CD4-positive, alpha-beta T cell treated with Interleukin-21 for 1 hour (primary cell): Measurements from ENCODE around the gene ECT2.
A peak's percentile ranks its signal among the peaks of the same experiment; 100 is the strongest.
"Not testable (repeated sequence)": the region's sequence is repeated elsewhere in the genome, so short reads cannot be mapped to it uniquely, and the experiment has no call there.

Experiments used
- DNase-seq: peaks from one replicate; pipeline ENCODE4 v3.0.0-alpha.2; 2020

The ECT2 gene

DNA sequence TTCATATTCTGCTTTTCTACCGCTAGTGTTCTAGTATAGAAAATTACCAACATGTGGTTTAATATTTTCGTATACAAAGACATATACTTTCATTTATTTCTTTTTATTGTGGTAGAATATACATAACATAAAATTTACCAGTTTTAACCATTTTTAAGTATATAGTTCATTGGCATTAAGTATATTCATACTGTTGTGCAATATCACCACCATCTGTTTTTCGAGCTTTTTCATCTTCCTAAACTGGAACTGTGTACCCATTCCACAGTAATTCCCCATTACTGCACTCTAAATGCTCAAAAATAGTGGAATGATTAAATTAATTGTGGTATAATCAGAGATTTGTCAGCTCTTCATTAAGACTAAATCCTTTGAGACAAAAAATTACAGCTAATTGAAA, 62.9 kb downstream of the ECT2 start:
- DNase-seq, result no peak

GRCh38 chr3:172814738-172815137, 64.2 kb downstream of the ECT2 start:
- no peak for DNase-seq

DNA sequence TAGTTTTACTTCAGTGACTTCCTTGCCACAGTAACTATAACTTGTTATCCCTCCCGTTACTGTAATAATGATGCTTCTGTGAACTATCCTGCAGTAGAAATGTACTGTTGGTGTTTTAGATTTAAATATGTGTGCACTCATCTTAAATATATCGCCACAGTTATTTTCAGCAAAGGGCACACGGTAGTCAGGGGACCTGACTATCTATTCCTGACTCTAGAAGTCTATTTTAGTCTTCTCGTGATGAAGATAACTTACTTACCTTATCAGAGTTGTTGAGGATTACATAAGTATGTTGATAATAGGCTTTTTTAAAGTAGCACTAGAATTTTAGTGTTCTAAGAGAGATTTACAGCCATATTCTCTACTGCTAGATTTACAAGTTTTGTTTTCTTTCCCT, 65.3 kb downstream of the ECT2 start:
- DNase-seq, result no peak

DNA sequence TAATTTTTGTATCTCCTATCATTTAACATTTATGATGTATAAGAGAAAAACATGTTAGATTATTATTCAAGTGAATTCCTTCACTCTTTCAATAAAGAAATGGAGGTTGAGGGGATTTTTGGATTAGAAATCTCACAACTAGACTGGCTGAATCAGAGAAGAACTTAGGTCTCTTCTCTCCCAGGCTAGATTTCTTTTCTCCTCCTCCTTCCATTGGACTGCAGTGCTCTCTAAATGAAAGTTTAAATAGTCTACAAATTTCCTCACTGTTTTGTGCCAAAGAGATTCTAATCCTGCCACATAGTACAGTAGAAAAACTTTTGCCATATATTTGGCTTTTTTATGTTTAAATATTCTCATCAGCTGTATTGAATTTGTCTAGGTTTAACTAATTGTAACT, 65.8 kb downstream of the ECT2 start:
- DNase-seq, result no peak

- DNase-seq, result no peak
Observed at GRCh38 chr3:172816968-172817367, 66.4 kb downstream of the ECT2 start.

DNA sequence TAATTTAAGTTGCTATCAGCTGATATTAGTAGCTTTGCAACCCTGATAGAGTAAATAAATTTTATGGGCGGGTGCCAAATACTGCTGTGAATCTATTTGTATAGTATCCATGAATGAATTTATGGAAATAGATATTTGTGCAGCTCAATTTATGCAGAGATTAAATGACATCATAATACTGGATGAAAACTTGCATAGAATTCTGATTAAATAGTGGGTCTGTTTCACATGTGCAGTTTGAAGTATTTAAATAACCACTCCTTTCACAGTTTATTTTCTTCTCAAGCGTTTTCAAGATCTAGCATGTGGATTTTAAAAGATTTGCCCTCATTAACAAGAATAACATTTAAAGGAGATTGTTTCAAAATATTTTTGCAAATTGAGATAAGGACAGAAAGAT, 70.0 kb downstream of the ECT2 start:
- no peak for DNase-seq

DNA sequence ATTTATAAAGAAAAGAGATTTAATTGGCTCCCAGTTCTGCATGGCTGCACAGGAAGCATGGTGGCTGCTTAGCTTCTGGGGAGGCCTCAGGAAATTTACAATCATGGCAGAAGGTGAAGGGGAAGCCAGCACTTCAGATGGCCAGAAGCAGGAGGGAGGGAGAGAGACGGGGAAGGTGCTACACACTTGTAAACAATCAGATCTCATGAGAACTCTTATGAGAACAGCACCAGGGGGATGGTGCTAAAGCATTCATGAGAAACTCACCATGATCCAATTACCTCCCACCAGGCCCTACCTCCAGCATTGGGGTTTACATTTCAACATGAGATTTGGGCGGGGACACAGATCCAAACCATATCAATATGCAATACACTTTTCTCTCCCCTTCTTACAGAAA, 73.7 kb downstream of the ECT2 start:
- DNase-seq, result no peak

DNA sequence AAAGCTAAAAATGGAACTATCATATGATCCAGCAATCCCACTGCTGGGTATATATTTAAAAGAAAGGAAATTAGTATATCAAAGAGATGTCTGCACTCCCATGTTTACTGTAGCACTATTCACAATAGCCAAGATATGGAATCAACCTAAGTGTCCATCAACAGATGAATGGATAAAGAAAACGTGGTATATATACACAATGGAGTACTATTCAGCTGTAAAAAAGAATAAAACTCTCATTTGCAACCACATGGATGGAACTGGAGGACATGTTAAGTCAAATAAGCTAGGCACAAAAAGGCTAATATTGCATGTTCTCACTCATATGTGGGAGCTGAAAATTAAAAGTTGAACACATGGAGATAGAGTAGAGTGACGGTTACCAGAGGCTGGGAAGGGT, 76.7 kb downstream of the ECT2 start:
- not testable (repeated sequence) for DNase-seq

DNA sequence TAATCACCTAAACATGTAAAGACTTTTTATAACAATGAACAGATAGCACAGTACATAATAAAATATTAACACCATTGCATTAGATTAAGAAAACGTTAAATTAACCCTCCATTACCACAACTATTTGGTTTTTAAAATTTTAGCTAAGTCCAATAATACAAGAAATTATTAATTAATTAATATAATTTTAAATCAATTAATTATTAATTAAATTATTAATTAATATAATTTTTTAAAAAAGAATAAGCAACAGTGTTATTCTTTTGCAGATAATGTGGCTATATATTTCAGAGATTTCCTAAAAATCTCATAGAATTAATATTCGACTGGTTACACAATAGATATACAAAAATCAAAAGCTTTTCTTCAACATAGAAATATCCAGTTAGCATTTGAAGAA, 82.5 kb downstream of the ECT2 start:
- DNase-seq, result no peak

DNA sequence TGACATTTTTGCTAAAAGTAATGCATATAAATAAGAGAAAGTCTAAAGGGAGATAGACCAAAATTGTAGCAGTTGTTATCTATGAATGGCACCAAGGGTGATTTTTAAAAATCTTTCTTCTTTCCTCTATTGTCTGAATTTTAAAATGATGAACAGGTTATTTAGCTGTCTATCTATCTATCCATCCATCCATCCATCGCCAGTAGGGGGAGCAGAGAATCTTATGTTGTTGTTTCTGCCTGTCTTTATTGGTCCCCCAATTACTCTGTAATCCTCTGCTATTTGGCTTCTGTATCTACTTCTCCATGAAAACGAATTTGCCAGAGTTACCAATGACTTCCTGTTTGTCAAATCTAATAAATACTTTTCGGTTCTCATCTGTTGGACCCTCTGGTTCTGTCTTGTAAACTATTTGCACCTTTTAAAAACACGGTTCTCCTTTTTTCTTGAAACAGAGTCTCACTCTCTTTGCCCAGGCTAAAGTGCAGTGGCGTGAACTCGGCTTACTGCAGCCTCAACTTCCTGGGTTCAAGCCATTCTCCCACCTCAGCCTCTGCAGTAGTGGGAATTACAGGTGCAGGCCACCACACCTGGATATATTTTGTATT, 86.0 kb downstream of the ECT2 start:
- DNase-seq, result peak; percentile 6

- DNase-seq, result no peak
Observed at GRCh38 chr3:172839679-172840078, 89.2 kb downstream of the ECT2 start.

GRCh38 chr3:172840463-172840862, 89.9 kb downstream of the ECT2 start:
- DNase-seq, result no peak

GRCh38 chr3:172840913-172841312, 90.4 kb downstream of the ECT2 start:
- no peak for DNase-seq

DNA sequence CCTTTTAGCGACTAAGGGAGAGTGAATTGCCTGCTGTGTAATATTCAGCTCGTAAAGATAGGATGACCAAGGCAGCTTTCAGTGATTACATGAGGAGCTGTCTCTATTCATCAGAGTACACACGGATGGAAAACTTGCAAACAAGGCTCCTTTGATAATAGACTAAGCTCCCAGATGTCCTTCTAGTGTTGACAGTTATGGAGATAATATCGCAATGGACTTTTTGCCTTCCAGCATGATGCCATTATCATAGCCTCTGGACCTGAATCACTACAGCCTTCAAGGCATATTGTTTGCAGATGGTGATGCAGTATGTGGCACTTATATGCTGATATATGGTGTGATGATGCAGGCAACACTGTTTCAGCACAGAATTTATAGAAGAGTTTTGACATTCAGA, 93.9 kb downstream of the ECT2 start:
- DNase-seq, result no peak

GRCh38 chr3:172846103-172846561, 95.6 kb downstream of the ECT2 start:
- no peak for DNase-seq

DNA sequence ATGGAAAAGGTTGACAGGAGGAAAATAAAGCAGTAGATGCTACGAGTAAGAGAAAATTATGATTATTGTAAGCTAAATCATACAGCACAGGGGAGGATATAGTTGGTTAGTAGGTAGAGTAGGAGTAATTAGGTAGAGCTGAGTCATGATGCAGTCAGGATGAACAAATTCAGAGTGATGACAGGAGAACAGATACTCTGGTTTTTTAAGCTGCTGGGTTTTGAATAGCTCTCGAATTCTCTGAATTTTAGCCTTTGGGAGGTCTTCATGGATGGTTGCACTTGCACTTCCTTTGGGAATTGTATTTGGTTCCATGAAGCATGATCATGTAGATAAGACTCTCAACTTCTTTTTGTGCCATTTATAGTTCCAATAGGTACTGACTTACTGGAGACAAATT, 96.2 kb downstream of the ECT2 start:
- DNase-seq, result no peak

DNA sequence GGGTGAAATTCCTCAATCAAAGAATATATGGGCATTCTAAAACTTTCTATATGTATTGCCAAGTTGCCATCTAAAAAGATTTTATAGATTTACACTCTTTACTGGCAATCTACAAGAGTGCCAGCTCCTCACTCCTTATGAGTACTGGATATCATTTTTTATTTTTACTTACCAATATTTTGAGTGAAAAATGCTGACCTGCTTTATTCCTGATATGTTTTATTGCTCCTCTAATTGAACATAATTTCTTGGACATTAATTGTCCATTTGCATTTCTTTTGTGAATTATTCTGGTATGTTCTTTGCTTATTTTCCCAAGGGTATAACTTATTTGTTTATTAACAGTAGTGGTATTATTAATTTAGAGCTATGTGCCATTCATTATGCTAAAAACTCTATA, 96.8 kb downstream of the ECT2 start:
- no peak for DNase-seq

- no peak for DNase-seq
Observed at GRCh38 chr3:172848910-172849309, 98.4 kb downstream of the ECT2 start.

- DNase-seq, result no peak
Observed at GRCh38 chr3:172853005-172853404, 102.5 kb downstream of the ECT2 start.

GRCh38 chr3:172853921-172854666, 103.6 kb downstream of the ECT2 start:
- no peak for DNase-seq

GRCh38 chr3:172855037-172855436, 104.5 kb downstream of the ECT2 start:
- no peak for DNase-seq

GRCh38 chr3:172856795-172857742, 106.5 kb downstream of the ECT2 start:
- no peak for DNase-seq

- no peak for DNase-seq
Observed at GRCh38 chr3:172859041-172859440, 108.5 kb downstream of the ECT2 start.
